ENCODE results near the gene GRK1.

Gene GRK1

DNA sequence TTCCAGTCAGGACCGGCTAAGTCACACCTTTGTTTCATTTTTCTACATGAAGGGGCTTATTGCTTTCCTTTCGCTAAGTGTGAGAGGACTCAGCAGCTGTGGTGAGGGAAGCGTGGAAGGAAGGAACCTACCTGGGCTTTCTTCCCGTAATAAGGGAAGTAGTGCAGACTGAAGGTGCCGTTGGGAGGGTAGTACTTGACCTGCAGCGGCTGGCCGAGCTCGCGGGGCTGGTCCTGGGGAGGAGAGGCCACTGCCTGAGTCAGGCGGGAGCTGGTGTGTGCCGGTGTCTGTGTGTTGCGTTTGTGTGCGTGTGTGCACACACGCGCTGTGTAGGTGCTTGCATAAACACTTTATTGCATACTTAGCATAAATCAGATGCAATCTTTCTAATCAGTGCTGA, 16.7 kb upstream of the GRK1 start:
- H3K9me3 ChIP-seq (ENCODE audit: control insufficient read depth, insufficient read depth, low read depth, low read length): no peaks in the 10 kb centered on the region
- peaks cover 3% of the 10 kb centered on the region; the same call in 1 of the 2 replicates for H3K4me1 ChIP-seq (ENCODE audit: control insufficient read depth, insufficient read depth, low read length)
- no peaks in the 10 kb centered on the region for H3K36me3 ChIP-seq (ENCODE audit: control insufficient read depth in 2 of 2, insufficient read depth in 1 of 2, low read length in 2 of 2)
- TF ChIP-seq ZNF426 (tag by site-specific recombination; IDR thresholded peaks at IDR 0.05): no peak
- TF ChIP-seq, protein P1, sequence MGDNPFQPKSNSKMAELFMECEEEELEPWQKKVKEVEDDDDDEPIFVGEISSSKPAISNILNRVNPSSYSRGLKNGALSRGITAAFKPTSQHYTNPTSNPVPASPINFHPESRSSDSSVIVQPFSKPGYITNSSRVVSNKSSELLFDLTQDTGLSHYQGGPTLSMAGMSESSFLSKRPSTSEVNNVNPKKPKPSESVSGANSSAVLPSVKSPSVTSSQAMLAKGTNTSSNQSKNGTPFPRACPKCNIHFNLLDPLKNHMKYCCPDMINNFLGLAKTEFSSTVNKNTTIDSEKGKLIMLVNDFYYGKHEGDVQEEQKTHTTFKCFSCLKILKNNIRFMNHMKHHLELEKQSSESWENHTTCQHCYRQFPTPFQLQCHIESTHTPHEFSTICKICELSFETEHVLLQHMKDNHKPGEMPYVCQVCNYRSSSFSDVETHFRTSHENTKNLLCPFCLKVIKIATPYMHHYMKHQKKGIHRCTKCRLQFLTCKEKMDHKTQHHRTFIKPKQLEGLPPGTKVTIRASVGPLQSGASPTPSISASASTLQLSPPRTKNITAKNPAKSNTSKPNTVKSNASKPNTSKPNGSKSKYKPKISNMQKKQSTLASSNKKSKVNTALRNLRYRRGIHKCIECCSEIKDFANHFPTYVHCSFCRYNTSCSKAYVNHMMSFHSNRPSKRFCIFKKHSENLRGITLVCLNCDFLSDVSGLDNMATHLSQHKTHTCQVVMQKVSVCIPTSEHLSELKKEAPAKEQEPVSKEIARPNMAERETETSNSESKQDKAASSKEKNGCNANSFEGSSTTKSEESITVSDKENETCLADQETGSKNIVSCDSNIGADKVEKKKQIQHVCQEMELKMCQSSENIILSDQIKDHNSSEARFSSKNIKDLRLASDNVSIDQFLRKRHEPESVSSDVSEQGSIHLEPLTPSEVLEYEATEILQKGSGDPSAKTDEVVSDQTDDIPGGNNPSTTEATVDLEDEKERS (tag by site-specific recombination; IDR thresholded peaks at IDR 0.05): no peak
- TF ChIP-seq, protein P2, sequence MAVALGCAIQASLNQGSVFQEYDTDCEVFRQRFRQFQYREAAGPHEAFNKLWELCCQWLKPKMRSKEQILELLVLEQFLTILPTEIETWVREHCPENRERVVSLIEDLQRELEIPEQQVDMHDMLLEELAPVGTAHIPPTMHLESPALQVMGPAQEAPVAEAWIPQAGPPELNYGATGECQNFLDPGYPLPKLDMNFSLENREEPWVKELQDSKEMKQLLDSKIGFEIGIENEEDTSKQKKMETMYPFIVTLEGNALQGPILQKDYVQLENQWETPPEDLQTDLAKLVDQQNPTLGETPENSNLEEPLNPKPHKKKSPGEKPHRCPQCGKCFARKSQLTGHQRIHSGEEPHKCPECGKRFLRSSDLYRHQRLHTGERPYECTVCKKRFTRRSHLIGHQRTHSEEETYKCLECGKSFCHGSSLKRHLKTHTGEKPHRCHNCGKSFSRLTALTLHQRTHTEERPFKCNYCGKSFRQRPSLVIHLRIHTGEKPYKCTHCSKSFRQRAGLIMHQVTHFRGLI (tag by site-specific recombination; IDR thresholded peaks at IDR 0.05): no peak
- no peak for TF ChIP-seq SCRT1 (tag by site-specific recombination; IDR thresholded peaks at IDR 0.05; ENCODE audit: borderline replicate concordance)
- no peak for TF ChIP-seq ZNF677 (tag by site-specific recombination; IDR thresholded peaks at IDR 0.05)
- no peak for TF ChIP-seq MYNN (tag by site-specific recombination; IDR thresholded peaks at IDR 0.05; ENCODE audit: borderline replicate concordance)
- TF ChIP-seq ZNF830 (tag by site-specific recombination; IDR thresholded peaks at IDR 0.05; ENCODE audit: low read depth): no peak
- no peak for TF ChIP-seq ZNF600 (tag by site-specific recombination; IDR thresholded peaks at IDR 0.05)
- TF ChIP-seq ZNF549 (tag by site-specific recombination; IDR thresholded peaks at IDR 0.05): no peak
- no peak overlapping the region for H3K4me3 ChIP-seq (ENCODE audit: low read depth, low read length)
- ChIA-PET CTCF (interaction anchor here (0.7 kb wide), 1 partner anchor 576 kb away, joined by 3 read pairs; no protein-coding TSS in a partner anchor), POLR2A (no interaction called here)
- no peak overlapping the region for H3K27ac ChIP-seq (ENCODE audit: extremely low read depth, low read depth, low read length)

DNA sequence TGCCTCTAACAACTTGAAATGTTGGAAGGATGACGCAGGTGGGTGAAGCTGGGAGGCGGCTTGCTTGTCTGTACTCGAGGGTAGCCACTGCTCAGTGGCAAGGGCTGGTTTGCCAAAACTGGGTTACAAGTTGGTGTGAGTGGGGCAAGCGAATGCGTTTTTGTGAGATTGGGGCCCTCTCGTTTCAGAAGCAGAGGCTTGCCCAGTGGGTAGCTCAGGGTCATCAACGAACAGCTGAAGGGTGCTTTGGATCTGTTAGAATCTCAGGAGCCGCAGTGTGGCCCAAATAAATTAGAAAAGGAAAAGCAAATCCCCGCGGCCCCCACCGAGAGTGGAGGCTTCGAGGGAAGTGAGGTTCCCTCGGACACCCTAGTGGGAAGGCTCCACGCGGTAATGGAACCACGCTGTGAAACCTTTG, 16.3 kb upstream of the GRK1 start:
- Histone ChIP-seq H3K4me3 (ENCODE audit: low read depth, low read length) (no peak overlapping the region), H3K4me1 (ENCODE audit: control insufficient read depth, insufficient read depth, low read length) (peaks cover 3% of the 10 kb centered on the region; the same call in 1 of the 2 replicates), H3K36me3 (ENCODE audit: control insufficient read depth in 2 of 2, insufficient read depth in 1 of 2, low read length in 2 of 2) (no peaks in the 10 kb centered on the region), H3K9me3 (ENCODE audit: control insufficient read depth, insufficient read depth, low read depth, low read length) (no peaks in the 10 kb centered on the region), H3K27ac (ENCODE audit: extremely low read depth, low read depth, low read length) (no peak overlapping the region)
- POLR2A ChIA-PET: no interaction called here
- CTCF ChIA-PET: interaction anchor here (0.7 kb wide), 1 partner anchor 591 kb away, joined by 3 read pairs; no protein-coding TSS in a partner anchor
- TF ChIP-seq ZFP41 (tag by site-specific recombination; IDR thresholded peaks at IDR 0.05; ENCODE audit: borderline replicate concordance) (no peak), ZNF48 (tag by site-specific recombination; IDR thresholded peaks at IDR 0.05) (no peak)
- TF ChIP-seq, protein P3, sequence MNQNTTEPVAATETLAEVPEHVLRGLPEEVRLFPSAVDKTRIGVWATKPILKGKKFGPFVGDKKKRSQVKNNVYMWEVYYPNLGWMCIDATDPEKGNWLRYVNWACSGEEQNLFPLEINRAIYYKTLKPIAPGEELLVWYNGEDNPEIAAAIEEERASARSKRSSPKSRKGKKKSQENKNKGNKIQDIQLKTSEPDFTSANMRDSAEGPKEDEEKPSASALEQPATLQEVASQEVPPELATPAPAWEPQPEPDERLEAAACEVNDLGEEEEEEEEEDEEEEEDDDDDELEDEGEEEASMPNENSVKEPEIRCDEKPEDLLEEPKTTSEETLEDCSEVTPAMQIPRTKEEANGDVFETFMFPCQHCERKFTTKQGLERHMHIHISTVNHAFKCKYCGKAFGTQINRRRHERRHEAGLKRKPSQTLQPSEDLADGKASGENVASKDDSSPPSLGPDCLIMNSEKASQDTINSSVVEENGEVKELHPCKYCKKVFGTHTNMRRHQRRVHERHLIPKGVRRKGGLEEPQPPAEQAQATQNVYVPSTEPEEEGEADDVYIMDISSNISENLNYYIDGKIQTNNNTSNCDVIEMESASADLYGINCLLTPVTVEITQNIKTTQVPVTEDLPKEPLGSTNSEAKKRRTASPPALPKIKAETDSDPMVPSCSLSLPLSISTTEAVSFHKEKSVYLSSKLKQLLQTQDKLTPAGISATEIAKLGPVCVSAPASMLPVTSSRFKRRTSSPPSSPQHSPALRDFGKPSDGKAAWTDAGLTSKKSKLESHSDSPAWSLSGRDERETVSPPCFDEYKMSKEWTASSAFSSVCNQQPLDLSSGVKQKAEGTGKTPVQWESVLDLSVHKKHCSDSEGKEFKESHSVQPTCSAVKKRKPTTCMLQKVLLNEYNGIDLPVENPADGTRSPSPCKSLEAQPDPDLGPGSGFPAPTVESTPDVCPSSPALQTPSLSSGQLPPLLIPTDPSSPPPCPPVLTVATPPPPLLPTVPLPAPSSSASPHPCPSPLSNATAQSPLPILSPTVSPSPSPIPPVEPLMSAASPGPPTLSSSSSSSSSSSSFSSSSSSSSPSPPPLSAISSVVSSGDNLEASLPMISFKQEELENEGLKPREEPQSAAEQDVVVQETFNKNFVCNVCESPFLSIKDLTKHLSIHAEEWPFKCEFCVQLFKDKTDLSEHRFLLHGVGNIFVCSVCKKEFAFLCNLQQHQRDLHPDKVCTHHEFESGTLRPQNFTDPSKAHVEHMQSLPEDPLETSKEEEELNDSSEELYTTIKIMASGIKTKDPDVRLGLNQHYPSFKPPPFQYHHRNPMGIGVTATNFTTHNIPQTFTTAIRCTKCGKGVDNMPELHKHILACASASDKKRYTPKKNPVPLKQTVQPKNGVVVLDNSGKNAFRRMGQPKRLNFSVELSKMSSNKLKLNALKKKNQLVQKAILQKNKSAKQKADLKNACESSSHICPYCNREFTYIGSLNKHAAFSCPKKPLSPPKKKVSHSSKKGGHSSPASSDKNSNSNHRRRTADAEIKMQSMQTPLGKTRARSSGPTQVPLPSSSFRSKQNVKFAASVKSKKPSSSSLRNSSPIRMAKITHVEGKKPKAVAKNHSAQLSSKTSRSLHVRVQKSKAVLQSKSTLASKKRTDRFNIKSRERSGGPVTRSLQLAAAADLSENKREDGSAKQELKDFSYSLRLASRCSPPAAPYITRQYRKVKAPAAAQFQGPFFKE (tag by site-specific recombination; IDR thresholded peaks at IDR 0.05; ENCODE audit: borderline replicate concordance): no peak

Measured in HEK293 (cell line).